Breast epithelium (tissue), 3 donors: ENCODE data around the gene UQCC2. TPM values are rescaled to one million over a fixed set of nuclear protein-coding genes. Genes with fewer than 3 reads are reported as not detected.

ENCODE experiments used
- total RNA-seq, 3 donors: library from RNA; depleted of rRNA; stranded (reverse); fragments of >200 nt; gene quantifications; one replicate each; pipeline ENCODE4 v1.1.0, GENCODE V29; 2016

UQCC2 gene
- total RNA-seq, 3 donors from 2014 or later = 9.9 to 19.7 (median 19.6) TPM

Other genes starting within 250 kb of the UQCC2 start
- gene BAK1, start 131.4 kb downstream of the UQCC2 start, total RNA-seq = 10 to 100 TPM in 1 of 3 donors, 1 to 10 TPM in 2; 6.7 to 11.1 (median 7.0) TPM
- gene ITPR3, start 90.4 kb downstream of the UQCC2 start, total RNA-seq = 10 to 100 TPM; 18.4 to 40.0 (median 27.7) TPM
- 1 to 10 TPM in 1 of 3 donors, under 1 TPM in 2; 0.15 to 4.2 (median 0.66) TPM for gene IP6K3, start 35.2 kb upstream of the UQCC2 start, total RNA-seq
- 10 to 100 TPM; 42.2 to 69.1 (median 59.0) TPM for gene LEMD2, start 77.4 kb upstream of the UQCC2 start, total RNA-seq
- gene MLN, start 92.3 kb upstream of the UQCC2 start, total RNA-seq = not detected